ENCODE results near the gene FAM204A.

The FAM204A gene

GRCh38 chr10:118330295-118331076, 11.6 kb downstream of the FAM204A start:
- DNase-seq, result no peak

DNA sequence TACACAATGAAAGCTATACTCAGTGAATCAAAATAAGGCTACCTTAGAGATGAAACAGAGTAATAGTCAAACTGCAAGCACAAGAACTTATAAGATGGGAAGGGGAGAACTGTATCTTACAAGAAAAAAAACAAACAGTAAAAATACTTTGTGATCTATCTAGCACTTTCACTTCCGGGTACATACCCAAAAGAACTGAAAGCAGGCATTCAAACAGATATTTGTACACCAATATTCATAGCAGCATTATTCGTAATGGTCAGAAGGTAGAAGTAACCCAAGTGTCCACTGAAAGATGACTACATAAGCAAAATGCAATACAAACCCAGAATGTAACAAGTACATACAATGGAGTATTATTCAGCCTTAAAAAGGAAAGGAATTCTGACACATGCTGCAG, 18.0 kb downstream of the FAM204A start:
- DNase-seq, result no peak

- no peak for DNase-seq
Observed at GRCh38 chr10:118321724-118322575, 20.2 kb downstream of the FAM204A start.

DNA sequence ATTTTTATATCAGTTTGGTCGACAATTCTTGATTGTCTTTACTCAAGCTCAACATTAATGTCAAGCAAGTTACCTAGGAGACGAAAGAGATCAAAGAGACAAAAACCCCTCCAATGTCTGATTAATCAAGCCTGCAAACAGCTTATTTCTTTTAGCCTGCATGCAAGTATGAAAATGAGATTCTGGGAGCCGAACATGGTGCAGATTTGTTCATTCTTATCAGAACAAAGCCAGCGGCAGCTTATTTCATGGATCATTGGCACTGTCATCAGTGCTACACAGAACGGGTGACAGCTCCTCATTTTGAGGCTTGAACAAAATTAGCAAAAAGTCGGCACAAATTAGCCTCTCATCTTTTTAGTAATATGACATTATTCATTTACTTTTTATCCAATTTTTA, 26.5 kb downstream of the FAM204A start:
- no peak for DNase-seq

DNA sequence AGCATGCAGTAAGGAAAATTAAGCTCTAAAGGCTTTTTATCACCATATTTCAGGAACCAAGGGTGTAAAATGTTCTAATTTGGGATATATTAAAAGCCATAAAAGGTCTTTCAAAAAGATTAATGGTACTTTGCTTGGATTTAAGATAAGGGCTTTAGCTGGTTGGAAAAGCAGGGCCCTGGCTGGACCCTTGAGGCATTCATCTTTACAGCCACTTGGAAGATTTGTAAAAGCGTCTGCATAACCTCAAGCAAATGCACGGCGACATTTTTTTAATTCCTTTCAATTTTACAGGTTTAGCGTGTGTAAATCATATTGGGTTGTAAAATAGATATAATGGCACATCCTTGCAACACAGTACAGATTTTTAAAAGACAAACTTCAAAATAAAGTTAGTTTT, 27.2 kb downstream of the FAM204A start:
- DNase-seq, result no peak

DNA sequence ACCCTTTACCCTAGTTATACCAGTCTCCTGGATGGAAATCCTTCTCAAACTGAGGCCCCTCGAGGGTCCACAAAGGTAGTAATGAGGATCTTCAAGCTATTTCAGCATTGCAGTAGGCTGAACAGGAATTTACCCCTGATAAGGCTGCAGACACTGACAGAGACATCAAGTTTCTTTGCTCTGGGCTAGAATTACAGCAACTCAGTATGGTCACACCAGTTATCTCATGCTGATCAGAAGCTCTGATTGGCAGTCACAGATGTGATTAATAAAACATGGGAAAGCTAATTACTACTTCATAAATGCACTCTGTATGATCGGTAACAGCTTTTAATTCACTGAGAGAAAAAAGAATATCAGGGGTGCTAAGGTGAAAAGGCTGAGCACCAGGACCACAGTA, 30.6 kb downstream of the FAM204A start:
- no peak for DNase-seq

DNA sequence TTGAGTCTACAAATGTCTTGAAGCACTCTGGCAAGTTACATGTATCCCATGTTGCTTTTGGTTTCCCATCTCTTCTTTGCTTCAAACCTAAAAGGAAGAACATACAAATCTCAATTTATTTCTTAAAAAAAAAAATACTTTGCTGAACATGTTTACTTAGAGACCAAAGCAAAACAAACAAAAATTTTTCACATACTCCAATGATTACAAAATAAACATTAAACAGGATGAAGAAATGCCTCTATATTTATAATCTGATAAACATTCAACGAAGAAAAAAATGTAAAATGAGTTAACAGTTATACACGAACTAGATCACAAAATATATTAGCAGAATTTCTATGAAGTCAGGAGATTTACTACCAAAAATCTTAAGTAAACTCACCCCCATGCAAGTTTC, 31.3 kb downstream of the FAM204A start:
- no peak for DNase-seq

DNA sequence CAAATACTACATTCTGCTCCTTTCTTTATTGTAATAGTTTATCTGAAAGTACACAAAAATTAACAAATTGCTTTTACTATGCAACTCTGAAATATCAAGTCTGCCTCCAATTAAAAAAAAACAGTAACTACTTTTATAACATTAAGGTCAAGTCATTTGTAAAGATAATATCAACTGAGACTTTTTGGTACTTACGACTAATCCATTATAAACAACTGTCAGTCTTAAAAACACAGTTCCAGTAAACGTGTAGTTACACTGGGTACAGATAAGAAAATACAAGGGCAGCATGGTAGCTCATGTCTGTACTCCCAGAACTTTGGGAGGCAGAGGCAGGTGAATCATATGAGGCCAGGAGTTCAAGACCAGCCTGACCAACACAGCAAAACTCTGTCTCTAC, 32.2 kb downstream of the FAM204A start:
- DNase-seq, result no peak

GRCh38 chr10:118308664-118309063, 33.5 kb downstream of the FAM204A start:
- DNase-seq, result no peak

DNA sequence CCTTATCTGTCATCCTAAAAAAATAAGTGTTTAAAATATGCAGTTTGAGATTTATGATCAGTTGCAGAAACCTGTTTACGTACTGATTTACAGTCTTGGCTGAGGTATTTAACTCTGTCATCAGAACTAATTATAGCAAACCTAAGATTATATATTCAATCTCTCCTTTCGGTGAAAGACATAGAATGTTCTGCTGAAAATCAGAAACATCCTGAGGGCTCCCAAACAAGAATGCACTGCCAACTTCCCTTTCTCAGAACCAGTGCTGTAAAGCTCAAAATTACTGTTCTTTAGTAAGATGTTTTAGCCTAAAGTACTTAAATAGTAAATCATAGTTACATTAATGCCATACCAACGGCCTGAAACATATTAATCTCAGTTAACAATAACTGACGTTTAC, 34.3 kb downstream of the FAM204A start:
- DNase-seq, result no peak

GRCh38 chr10:118307220-118307619, 34.9 kb downstream of the FAM204A start:
- DNase-seq, result no peak

DNA sequence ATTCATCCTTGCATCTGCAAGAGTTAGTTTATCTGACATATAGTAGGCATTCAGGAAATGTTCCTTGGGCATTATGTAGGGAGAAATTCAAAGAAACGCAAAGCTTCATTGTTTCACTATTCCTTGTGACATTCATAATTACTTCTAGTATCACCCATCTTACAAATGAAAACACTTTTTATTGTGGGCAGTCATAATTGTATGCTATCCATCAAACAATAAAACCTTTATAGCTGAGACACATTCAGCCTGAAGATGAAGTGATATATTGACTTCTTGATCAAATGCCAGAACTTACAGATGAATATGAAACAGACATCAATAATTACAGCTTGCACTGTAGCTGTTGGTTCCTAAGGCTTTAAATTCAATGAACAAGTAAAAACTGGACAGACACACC, 36.4 kb downstream of the FAM204A start:
- DNase-seq, result no peak

DNA sequence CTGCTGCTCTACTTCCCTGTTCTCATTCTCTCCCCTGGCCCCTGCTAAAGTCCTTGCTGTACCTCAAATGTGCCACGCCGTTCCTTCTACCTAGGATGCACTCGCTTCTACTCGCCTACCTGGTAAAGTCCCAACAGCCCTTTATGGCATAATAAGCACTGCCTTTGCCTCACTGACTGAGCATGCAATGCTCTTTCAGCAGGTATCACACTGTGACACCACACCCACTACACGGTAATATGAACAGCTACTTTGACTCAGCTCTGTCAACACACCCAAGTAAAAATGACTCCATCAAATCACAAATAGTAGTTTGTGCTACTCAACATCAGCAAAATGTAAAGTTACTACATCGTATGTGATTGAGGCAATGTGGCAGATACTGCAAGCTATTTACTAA, 37.6 kb downstream of the FAM204A start:
- DNase-seq, result no peak

DNA sequence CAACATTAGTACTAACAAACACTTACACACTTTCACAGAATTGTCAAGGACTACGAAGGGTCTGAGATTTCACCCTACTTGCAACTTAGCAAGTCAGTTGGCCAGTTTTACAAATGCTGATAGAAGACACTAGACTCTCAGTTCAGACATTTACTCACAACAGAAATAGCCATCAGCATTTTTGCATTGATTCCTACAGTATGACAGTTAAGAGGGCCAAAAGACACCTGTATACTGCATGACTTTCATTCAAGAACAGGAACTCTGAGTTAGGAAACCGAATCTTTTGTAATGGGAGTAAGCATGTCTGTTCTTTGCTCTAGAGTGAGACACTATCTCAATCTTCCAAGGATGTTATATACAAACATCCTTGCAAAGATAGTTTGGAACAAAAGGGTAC, 40.9 kb downstream of the FAM204A start:
- no peak for DNase-seq

DNA sequence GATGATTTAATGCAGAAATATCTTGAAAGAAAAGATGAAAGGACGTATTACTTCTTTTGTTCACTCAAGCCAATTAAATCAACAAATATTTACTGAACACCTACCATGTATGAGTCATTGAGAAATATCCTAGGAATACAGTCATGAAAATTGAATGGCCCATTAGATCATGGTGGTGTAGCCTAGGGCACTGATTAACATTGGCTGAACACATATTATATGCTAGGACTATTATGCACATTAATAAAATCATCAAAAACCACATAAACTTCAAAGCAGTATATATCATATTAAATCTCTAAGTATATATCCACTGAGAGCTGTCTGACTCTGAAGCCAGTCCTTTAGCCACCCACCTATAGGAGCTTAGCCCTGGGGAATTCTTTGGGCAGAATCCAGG, 41.8 kb downstream of the FAM204A start:
- no peak for DNase-seq

DNA sequence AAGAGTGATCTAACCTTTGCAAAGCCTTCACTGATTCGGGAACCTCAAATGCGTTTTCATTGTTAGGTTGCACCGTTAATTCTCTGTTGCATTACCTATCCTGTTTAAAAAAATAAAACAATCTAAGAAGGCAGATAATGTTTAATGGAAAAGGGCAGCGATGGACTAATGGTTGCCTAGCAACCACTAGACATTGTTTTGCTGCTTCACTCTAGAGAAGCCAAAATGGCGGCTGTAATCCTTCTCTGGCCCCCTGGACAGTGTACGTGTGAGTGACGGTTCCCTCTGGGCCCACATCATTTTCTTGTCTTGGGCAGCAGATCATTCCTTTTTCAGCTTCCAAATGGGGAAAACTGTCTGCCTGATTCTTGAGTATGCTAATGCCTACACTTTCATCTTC, 43.3 kb downstream of the FAM204A start:
- DNase-seq, result no peak

DNA sequence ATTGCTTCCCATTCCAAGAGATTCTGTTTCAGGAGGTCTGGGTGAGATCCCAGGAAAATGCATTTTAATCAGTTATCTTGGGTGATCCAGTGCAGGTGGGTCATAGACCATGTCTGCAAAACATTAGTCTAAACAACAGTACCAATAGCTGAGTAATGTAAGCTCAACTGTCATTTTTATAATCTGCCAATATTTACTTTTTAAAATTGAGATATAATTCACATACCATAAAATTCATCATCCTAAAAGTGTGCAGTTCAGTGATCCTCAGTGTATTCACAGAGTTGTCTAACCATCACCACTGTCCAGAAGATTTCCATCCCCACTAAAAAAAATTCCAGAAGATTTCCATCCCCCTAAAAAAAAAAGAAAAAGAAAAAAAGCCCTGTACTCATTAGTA, 51.0 kb downstream of the FAM204A start:
- no peak for DNase-seq

GRCh38 chr10:118290471-118290995, 51.6 kb downstream of the FAM204A start:
- DNase-seq, result no peak

- DNase-seq, result no peak
Observed at GRCh38 chr10:118287076-118287806, 54.9 kb downstream of the FAM204A start.

- DNase-seq, result no peak
Observed at GRCh38 chr10:118286051-118286838, 55.9 kb downstream of the FAM204A start.

- no peak for DNase-seq
Observed at GRCh38 chr10:118282670-118283069, 59.5 kb downstream of the FAM204A start.

- DNase-seq, result no peak
Observed at GRCh38 chr10:118278649-118279048, 63.5 kb downstream of the FAM204A start.

GRCh38 chr10:118277871-118278270, 64.3 kb downstream of the FAM204A start:
- no peak for DNase-seq

All from NCI-H524 (cell line).